H1 (cell line): ENCODE data around the gene FAM53A. TPM values are rescaled to one million over a fixed set of nuclear protein-coding genes. Genes with fewer than 3 reads are reported as not detected.
A peak's percentile ranks its signal among the peaks of the same experiment; 100 is the strongest.

Source experiments
- BCL11A ChIP-seq, 2 experiments: IDR thresholded peaks; one replicate each; pipeline ENCODE4 v1.6.1; 2011; ENCODE audit warnings: low read depth in 2 of 2, low read length in 2 of 2, mild to moderate bottlenecking in 2 of 2
- KDM4A ChIP-seq: IDR thresholded peaks from one replicate; pipeline ENCODE4 v1.7.1; 2012; ENCODE audit warnings: low read depth, mild to moderate bottlenecking, moderate library complexity, low read length, inconsistent platforms; ENCODE audit not compliant: severe bottlenecking
- polyA plus RNA-seq, 7 experiments: library from polyadenylated mRNA; depleted of rRNA in 3 of 7; stranded (reverse) in 5 of 7; unstranded in 2 of 7; fragments of >200 nt in 5 of 7; fragments of 200-250 nt in 2 of 7; gene quantifications; 1 replicate in 5 of 7; 2 replicates in 1 of 7; 4 replicates in 1 of 7; pipeline versions ENCODE4 v1.2.1 to v1.2.3, GENCODE V29; 2011 to 2013; ENCODE audit warnings: missing spikeins in 2 of 7, mixed read lengths in 2 of 7
- total RNA-seq: library from RNA; stranded (reverse); fragmentation: NEBNext Ultra II Directional; extraction: Animal tissue kit (Norgen Biotek cat#: 25700); gene quantifications from 2 replicates; pipeline ENCODE4 v1.2.1, GENCODE V29; 2021

FAM53A gene
- total and polyA plus RNA-seq, 2 of the 8 experiments (the other 6 are each of a cell fraction or from before 2014, with no cell fraction given) = 1.9 to 2.0 TPM

DNA sequence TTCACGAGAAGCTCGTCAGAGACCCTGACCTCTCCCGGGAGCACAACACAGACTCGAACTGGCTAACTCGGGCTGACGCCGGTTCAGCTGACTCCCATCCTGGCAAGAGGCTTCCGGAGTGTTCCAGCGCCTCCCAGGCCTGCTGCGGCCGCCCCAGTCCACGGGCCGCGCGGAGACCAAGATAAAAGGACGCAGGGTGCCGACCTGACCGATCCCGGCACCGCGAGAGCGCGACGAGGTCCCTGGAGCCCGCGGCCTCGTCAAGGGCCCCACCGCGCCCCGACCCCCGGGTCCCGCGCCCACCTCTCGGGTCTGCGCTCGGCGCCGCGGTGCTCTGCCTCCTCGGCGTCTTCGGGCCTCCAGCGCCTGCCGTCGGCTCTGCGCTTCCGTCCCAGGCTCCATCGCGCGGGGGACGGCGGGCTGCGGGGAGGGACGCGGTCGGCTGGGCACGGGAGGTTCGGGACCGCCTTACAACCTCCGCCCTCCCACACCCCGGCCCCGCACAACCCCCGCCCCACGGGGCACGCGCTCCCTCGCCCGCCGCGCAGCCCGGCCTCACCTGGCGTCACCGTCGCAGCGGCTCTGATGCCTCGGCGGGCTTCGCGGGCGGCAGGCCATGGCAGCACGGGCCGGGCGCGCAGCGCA lies 27.6 kb upstream of the FAM53A start (continued):
- no peak for TF ChIP-seq BCL11A (IDR thresholded peaks at IDR 0.05; ENCODE audit: low read depth in 2 of 2, low read length in 2 of 2)
- TF ChIP-seq KDM4A = peak; percentile 24
